ENCODE measurements around the gene DCLK2.

DNA sequence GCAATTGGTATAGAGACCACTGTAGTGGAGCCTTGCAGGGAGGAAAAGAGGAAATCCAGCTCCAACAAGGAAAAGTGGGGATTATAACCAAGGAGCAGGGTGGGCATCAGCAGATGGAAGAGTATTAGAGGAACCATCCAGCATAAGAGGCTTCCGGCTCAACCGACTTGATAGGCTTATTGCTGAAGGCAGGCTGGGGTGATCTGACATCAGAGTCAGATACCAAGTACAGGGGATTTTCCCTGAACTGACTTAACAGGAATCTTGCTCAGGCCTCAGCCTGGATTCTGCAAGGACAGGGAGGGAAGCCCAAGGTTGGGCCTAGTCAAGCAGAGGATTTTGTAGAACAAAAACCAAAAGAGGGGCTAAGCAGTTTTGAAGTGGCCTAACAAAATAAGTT lies 129.6 kb downstream of the DCLK2 start:
- no peak for TF ChIP-seq POLR2A (IDR thresholded peaks at IDR 0.05)
- TF ChIP-seq, protein P1, sequence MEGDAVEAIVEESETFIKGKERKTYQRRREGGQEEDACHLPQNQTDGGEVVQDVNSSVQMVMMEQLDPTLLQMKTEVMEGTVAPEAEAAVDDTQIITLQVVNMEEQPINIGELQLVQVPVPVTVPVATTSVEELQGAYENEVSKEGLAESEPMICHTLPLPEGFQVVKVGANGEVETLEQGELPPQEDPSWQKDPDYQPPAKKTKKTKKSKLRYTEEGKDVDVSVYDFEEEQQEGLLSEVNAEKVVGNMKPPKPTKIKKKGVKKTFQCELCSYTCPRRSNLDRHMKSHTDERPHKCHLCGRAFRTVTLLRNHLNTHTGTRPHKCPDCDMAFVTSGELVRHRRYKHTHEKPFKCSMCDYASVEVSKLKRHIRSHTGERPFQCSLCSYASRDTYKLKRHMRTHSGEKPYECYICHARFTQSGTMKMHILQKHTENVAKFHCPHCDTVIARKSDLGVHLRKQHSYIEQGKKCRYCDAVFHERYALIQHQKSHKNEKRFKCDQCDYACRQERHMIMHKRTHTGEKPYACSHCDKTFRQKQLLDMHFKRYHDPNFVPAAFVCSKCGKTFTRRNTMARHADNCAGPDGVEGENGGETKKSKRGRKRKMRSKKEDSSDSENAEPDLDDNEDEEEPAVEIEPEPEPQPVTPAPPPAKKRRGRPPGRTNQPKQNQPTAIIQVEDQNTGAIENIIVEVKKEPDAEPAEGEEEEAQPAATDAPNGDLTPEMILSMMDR (IDR thresholded peaks at IDR 0.05) = no peak
